Transverse colon (tissue), 4 donors: ENCODE results near the gene SLC16A6. TPM values are rescaled to one million over a fixed set of nuclear protein-coding genes. Genes with fewer than 3 reads are reported as not detected.
"Not testable (repeated sequence)": the region's sequence is repeated elsewhere in the genome, so short reads cannot be mapped to it uniquely, and the experiment has no call there.

ENCODE experiments used
- DNase-seq: peaks from one replicate; pipeline ENCODE4 v3.0.0-alpha.2; 2019
- H3K27ac ChIP-seq, 4 donors: fragments of 200-600 bp; sonication (generic); 2 replicates each; pipeline ENCODE4 v1.5.1; 2016 to 2018; ENCODE audit warnings: inconsistent platforms in 4 of 4
- H3K27me3 ChIP-seq: fragments of 200-600 bp; sonication (generic); 2 replicates; pipeline ENCODE4 v1.5.1; 2017; ENCODE audit warnings: inconsistent platforms
- H3K36me3 ChIP-seq, 4 donors: fragments of 200-600 bp; sonication (generic); 2 replicates each; pipeline ENCODE4 v1.5.1; 2017 to 2019; ENCODE audit warnings: inconsistent platforms in 4 of 4
- H3K4me1 ChIP-seq, 4 donors: fragments of 200-600 bp; sonication (generic); 2 replicates each; pipeline ENCODE4 v1.5.1; 2017 to 2020; ENCODE audit warnings: inconsistent platforms in 4 of 4
- H3K4me3 ChIP-seq, 4 donors: fragments of 200-600 bp; sonication (generic); 1 replicate in 1 of 4; 2 replicates in 3 of 4; pipeline versions ENCODE4 v1.5.1 to v1.6.1; 2017 to 2019; ENCODE audit warnings: inconsistent platforms in 4 of 4
- H3K9me3 ChIP-seq, 2 donors: fragments of 200-600 bp; sonication (generic); 2 replicates each; pipeline ENCODE4 v1.5.1; 2017 to 2019; ENCODE audit warnings: inconsistent platforms in 2 of 2
- EP300 ChIP-seq: sonication (generic); formaldehyde crosslinking; IDR thresholded peaks from one replicate; pipeline ENCODE4 v1.6.1; 2017; ENCODE audit warnings: antibody characterized with exemption, low read depth
- POLR2A ChIP-seq: fragments of 450-650 bp; IDR thresholded peaks from one replicate; pipeline ENCODE4 v1.6.1; 2016; ENCODE audit warnings: antibody characterized with exemption, mild to moderate bottlenecking, moderate library complexity
- POLR2AphosphoS5 ChIP-seq, 3 donors: sonication (generic); formaldehyde crosslinking; IDR thresholded peaks; one replicate each; pipeline ENCODE4 v1.6.1; 2016; ENCODE audit warnings: antibody characterized with exemption in 3 of 3
- WGBS, 2 donors: methylation state at CpG; one replicate each; pipeline ENCODE4 v1.1.5; 2018; ENCODE audit warnings: low coverage in 1 of 2; 5-methylcytosine and 5-hydroxymethylcytosine counted together
- in situ Hi-C, 4 donors: fragments of 200-750 bp; cut with MboI; loops; one replicate each; pipeline versions ENCODE4 v1.15.0 to v1.15.1; 2017; ENCODE audit warnings: low sequenced_read_pairs in 3 of 4, low pct_ligation_motif_present in 1 of 4, low pct_unique_long_range_greater_than_20kb in 1 of 4
- intact Hi-C: fragments of 100-400 bp; cut with DNase I; formaldehyde crosslinking; loops from one replicate; pipeline ENCODE4 v1.15.1; 2023; ENCODE audit warnings: low total_unique reads
- total RNA-seq, 4 donors: library from RNA; depleted of rRNA; stranded (reverse); fragments of >200 nt; gene quantifications; one replicate each; pipeline ENCODE4 v1.1.0, GENCODE V29; 2016
- TF ChIP-seq, protein P1 (sequence below), 5 experiments: fragments of 200-600 bp in 3 of 5; fragments of 450-650 bp in 2 of 5; sonication (generic) in 3 of 5; IDR thresholded peaks; 1 replicate in 2 of 5; 2 replicates in 3 of 5; pipeline ENCODE4 v1.5.1; 2016 to 2017; ENCODE audit warnings: antibody characterized with exemption in 5 of 5, inconsistent platforms in 3 of 5, mild to moderate bottlenecking in 2 of 5, moderate library complexity in 1 of 5

The SLC16A6 gene
- total RNA-seq, 4 donors from 2014 or later, result 0.14 to 0.48 TPM; not detected in 2

DNA sequence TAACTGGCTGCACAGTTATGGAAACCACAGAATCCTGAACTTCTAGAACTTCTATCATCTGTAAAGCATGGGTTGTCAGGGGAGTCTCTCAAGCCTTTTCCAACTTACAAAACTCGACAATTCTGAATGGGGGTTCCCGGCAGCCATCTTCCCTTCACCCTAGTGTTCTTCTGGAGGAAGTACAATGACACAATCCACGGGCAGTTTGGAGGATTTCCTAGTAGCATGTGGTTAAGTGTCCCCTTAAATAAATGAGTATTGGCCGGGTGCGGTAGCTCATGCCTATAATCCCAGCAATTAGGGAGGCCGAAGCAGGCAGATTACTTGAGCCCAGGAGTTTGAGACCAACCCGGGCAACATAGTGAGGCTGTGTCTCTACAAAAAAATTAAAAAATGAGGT, 2.1 kb downstream of the SLC16A6 start:
- TF ChIP-seq POLR2A (no peak), POLR2AphosphoS5 (IDR thresholded peaks at IDR 0.05) (no peak), EP300 (no peak)
- TF ChIP-seq, protein P1, sequence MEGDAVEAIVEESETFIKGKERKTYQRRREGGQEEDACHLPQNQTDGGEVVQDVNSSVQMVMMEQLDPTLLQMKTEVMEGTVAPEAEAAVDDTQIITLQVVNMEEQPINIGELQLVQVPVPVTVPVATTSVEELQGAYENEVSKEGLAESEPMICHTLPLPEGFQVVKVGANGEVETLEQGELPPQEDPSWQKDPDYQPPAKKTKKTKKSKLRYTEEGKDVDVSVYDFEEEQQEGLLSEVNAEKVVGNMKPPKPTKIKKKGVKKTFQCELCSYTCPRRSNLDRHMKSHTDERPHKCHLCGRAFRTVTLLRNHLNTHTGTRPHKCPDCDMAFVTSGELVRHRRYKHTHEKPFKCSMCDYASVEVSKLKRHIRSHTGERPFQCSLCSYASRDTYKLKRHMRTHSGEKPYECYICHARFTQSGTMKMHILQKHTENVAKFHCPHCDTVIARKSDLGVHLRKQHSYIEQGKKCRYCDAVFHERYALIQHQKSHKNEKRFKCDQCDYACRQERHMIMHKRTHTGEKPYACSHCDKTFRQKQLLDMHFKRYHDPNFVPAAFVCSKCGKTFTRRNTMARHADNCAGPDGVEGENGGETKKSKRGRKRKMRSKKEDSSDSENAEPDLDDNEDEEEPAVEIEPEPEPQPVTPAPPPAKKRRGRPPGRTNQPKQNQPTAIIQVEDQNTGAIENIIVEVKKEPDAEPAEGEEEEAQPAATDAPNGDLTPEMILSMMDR (IDR thresholded peaks at IDR 0.05), result no peak
- Histone ChIP-seq H3K4me1 (peaks cover 0 to 28% (median 23%) of the 10 kb centered on the region in 4 donors), H3K36me3 (no peaks in the 10 kb centered on the region), H3K27ac (no peak overlapping the region), H3K9me3 (no peaks in the 10 kb centered on the region), H3K27me3 (peaks cover 53% of the 10 kb centered on the region), H3K4me3 (no peak overlapping the region)
- in situ Hi-C loops (no loop called here), intact Hi-C loops (no loop called here)
- WGBS, 2 donors, result 58 to 62% methylated on average over 3 to 7 of the region's 7 CpGs
- DNase-seq, result peak; percentile 11

DNA sequence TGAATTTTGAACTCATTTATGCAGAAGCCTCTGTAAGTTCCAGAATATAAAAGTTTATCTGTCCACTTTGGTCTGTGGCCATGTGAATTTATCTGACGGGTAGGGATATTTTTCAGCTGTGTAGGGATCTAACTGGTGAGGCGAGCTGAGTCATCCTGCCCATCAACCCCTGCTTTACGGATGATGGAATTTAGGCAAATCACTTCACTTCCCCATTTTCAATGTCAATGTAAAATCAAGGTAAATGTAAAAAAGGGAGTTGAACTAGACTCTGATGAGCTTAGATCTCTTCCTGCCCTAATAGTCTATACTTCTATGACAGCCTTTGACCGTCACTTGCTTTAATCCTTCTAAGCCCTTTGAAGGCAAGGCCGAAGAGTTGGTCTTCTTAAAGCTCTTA, 2.6 kb downstream of the SLC16A6 start:
- in situ Hi-C loops (no loop called here), intact Hi-C loops (no loop called here)
- no peaks in the 10 kb centered on the region for H3K9me3 ChIP-seq
- H3K4me1 ChIP-seq, result peaks cover 0 to 28% (median 23%) of the 10 kb centered on the region in 4 donors
- H3K27me3 ChIP-seq, result peaks cover 49% of the 10 kb centered on the region
- DNase-seq, result no peak
- TF ChIP-seq POLR2A, result no peak
- no peak for TF ChIP-seq EP300
- TF ChIP-seq POLR2AphosphoS5 (IDR thresholded peaks at IDR 0.05), result no peak
- TF ChIP-seq, protein P1 (IDR thresholded peaks at IDR 0.05), result no peak
- WGBS, 2 donors, result 77 to 89% methylated on average over 4 to 5 of the region's 5 CpGs
- H3K36me3 ChIP-seq, result no peaks in the 10 kb centered on the region
- no peak overlapping the region for H3K4me3 ChIP-seq
- no peak overlapping the region for H3K27ac ChIP-seq

DNA sequence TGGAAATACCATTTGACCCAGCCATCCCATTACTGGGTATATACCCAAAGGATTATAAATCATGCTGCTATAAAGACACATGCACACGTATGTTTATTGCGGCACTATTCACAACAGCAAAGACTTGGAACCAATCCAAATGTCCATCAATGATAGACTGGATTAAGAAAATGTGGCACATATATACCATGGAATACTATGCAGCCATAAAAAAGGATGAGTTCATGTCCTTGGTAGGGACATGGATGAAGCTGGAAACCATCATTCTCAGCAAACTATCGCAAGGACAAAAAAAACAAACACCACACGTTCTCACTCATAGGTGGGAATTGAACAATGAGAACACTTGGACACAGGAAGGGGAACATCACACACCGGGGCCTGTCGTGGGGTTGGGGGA, 9.0 kb downstream of the SLC16A6 start:
- H3K9me3 ChIP-seq, intact Hi-C loops, H3K27me3 ChIP-seq, H3K27ac ChIP-seq, H3K4me3 ChIP-seq, H3K36me3 ChIP-seq, DNase-seq, H3K4me1 ChIP-seq, in situ Hi-C loops: not testable (repeated sequence)
- 42 to 66% methylated on average over 2 to 5 of the region's 6 CpGs for WGBS, 2 donors

DNA sequence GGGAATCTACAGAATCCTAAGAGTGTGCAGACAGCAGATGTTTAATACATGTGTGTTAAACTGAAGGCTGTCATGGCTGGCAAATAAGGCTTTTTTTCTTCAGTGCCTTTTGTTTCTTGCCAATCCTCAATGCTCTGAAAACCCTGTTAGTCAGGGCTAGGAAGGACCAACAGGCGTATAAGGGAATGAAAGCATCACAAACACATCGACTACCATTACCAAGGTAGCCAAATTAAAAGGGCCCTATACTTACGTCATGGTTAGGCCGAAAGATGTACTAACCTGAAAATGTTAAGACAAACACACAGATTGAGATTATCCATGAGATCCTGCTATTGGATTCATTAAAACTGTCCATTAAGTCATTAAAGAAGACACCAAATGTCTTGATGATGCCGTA, 13.1 kb downstream of the SLC16A6 start:
- Histone ChIP-seq H3K4me1 (no peaks in the 10 kb centered on the region), H3K27me3 (no peaks in the 10 kb centered on the region), H3K36me3 (no peaks in the 10 kb centered on the region), H3K27ac (no peak overlapping the region), H3K4me3 (no peak overlapping the region), H3K9me3 (peaks cover 0 to 7% of the 10 kb centered on the region in 2 donors)
- WGBS, 2 donors, result 97 to 98% methylated on average over 5 of the region's 5 CpGs
- DNase-seq, result no peak
- intact Hi-C loops (no loop called here), in situ Hi-C loops (no loop called here)
- no peak for TF ChIP-seq POLR2A
- TF ChIP-seq POLR2AphosphoS5 (IDR thresholded peaks at IDR 0.05), result no peak
- TF ChIP-seq, protein P1 (IDR thresholded peaks at IDR 0.05), result no peak
- no peak for TF ChIP-seq EP300

DNA sequence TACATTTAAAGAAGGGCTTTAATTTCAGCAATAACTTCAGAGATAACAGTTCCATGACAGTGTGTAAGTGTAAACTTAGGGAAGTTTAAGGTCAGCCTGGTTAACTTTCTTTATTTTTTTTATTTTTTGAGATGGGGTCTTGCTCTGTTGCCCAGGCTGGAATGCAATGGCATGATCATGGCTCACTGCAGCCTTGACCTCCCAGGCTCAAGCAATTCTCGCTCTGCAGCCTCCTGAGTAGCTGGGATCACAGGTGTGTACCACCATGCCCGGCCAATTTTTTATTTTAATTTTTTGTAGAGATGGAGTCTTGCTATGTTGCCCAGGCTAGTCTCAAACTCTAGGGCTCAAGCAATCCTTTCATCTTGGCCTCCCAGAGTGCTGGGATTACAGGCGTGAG, 14.6 kb downstream of the SLC16A6 start:
- H3K27ac ChIP-seq, H3K4me1 ChIP-seq, H3K27me3 ChIP-seq, intact Hi-C loops, H3K9me3 ChIP-seq, DNase-seq, H3K36me3 ChIP-seq, H3K4me3 ChIP-seq, in situ Hi-C loops: not testable (repeated sequence)
- WGBS, 2 donors, result 100% methylated on average over 3 of the region's 3 CpGs; no CpG with 5 or more reads in 1 of the 2 donors
